PC-3 (cell line): ENCODE measurements around the gene STK38L. TPM values are rescaled to one million over a fixed set of nuclear protein-coding genes. Genes with fewer than 3 reads are reported as not detected.

Experiments used
- ATAC-seq: fragments of 200-7000 bp; cut with Tn5 transposase; 2 replicates; pipeline ENCODE4 v1.9.1; 2020; ENCODE audit warnings: mild to moderate bottlenecking, moderate library complexity
- BruUV-seq: library from RNA; stranded (reverse); fragments of 400-500 nt; replicated peaks from 2 replicates; lab custom pipeline; 2021; lab: Mats Ljungman, UMichigan
- CTCF ChIA-PET: fragments of 300-600 bp; sonication (Branson Sonifier 250); formaldehyde crosslinking; loops from one replicate; lab custom pipeline; 2022; ENCODE audit warnings: antibody characterized with exemption; lab: Charles Lee
- POLR2A ChIA-PET: fragments of 300-600 bp; sonication (Branson Sonifier 250); formaldehyde crosslinking; loops from one replicate; lab custom pipeline; 2022; ENCODE audit warnings: antibody characterized with exemption; ENCODE audit not compliant: unreplicated experiment; lab: Charles Lee
- DNase-seq: peaks from one replicate; pipeline ENCODE4 v3.0.0-alpha.2; 2015
- H2AFZ ChIP-seq: fragments of 300-600 bp; sonication (generic); 2 replicates; pipeline ENCODE4 v1.6.0; 2016; ENCODE audit warnings: antibody characterized with exemption, low read length
- H3F3A ChIP-seq: fragments of 300-600 bp; sonication (generic); one replicate; pipeline ENCODE4 v1.6.0; 2017; ENCODE audit warnings: antibody characterized with exemption, low read length, control low read depth, mild to moderate bottlenecking; ENCODE audit not compliant: unreplicated experiment
- H3K27ac ChIP-seq: fragments of 300-600 bp; sonication (generic); 2 replicates; pipeline ENCODE4 v1.5.1; 2016; ENCODE audit warnings: mild to moderate bottlenecking, low read length
- H3K27me3 ChIP-seq: fragments of 300-600 bp; sonication (generic); 2 replicates; pipeline ENCODE4 v1.6.1; 2016; ENCODE audit warnings: low read length, mixed read lengths
- H3K36me3 ChIP-seq: fragments of 300-600 bp; sonication (generic); 2 replicates; pipeline ENCODE4 v1.6.1; 2016; ENCODE audit warnings: low read depth, mixed run types, low read length, mixed read lengths
- H3K4me1 ChIP-seq: fragments of 300-600 bp; sonication (generic); 2 replicates; pipeline ENCODE4 v1.5.1; 2016; ENCODE audit warnings: low read length; ENCODE audit not compliant: insufficient read depth
- H3K4me2 ChIP-seq: fragments of 300-600 bp; sonication (generic); 2 replicates; pipeline ENCODE4 v1.6.0; 2016; ENCODE audit warnings: low read length
- H3K4me3 ChIP-seq: fragments of 300-600 bp; sonication (generic); 2 replicates; pipeline ENCODE4 v1.5.1; 2016; ENCODE audit warnings: mild to moderate bottlenecking, low read length, mixed read lengths
- H3K79me2 ChIP-seq: fragments of 300-600 bp; sonication (generic); 2 replicates; pipeline ENCODE4 v1.6.1; 2017; ENCODE audit warnings: low read length, mixed read lengths
- H3K9ac ChIP-seq: fragments of 300-600 bp; sonication (generic); 2 replicates; pipeline ENCODE4 v1.6.0; 2016; ENCODE audit warnings: mild to moderate bottlenecking, low read length
- H3K9me2 ChIP-seq: fragments of 300-600 bp; sonication (generic); replicated peaks from 2 replicates; pipeline ENCODE4 v1.6.1; 2016; ENCODE audit warnings: mixed run types, low read length, mixed read lengths
- H3K9me3 ChIP-seq: fragments of 300-600 bp; sonication (generic); 2 replicates; pipeline ENCODE4 v1.6.1; 2016; ENCODE audit warnings: low read length, mixed read lengths
- H4K20me1 ChIP-seq: fragments of 300-600 bp; sonication (generic); 2 replicates; pipeline ENCODE4 v1.6.1; 2016; ENCODE audit warnings: low read length, mixed read lengths
- EZH2 ChIP-seq: fragments of 300-600 bp; sonication (generic); IDR thresholded peaks from one replicate; pipeline ENCODE4 v1.6.1; 2017; ENCODE audit warnings: antibody characterized with exemption, mild to moderate bottlenecking, low read length; ENCODE audit not compliant: unreplicated experiment
- EZH2phosphoT487 ChIP-seq: fragments of 300-600 bp; sonication (generic); IDR thresholded peaks from 2 replicates; pipeline ENCODE4 v1.6.1; 2018; ENCODE audit warnings: mild to moderate bottlenecking, antibody characterized with exemption, low read length, borderline replicate concordance
- intact Hi-C: fragments of 100-400 bp; cut with micrococcal nuclease; formaldehyde crosslinking; loops from 2 replicates; pipeline ENCODE4 v1.9.0; 2023
- total RNA-seq: library from RNA; depleted of rRNA; stranded (reverse); fragments of >200 nt; gene quantifications from 2 replicates; pipeline ENCODE4 v1.2.3, GENCODE V29; 2014
- TF ChIP-seq, protein P1 (sequence below): fragments of 300-600 bp; sonication (generic); conservative IDR thresholded peaks from 2 replicates; pipeline ENCODE4 v1.5.1; 2017; ENCODE audit warnings: antibody characterized with exemption, low read depth, mild to moderate bottlenecking, low read length

The STK38L gene
- total RNA-seq, 1 experiment from 2014 or later: 32.3 TPM

DNA sequence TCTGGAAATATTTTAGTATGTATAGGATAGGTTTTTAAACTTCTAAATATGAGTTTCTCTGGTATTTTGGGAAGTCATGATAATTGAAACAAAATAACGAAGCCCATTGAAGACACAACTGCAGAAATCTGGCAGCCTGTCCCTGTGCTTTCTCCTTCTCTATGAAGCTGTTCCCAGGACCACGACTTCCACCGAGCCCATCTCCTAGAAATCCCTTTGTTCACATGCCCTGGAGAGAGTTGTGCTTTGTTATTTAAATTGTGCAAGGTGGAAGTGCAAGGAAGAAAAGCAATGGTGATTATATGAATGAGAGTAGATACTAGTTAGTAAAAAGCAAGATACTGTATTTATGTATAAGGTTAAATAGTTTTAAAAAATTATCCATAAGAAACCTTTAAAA lies 32.2 kb downstream of the STK38L start:
- intact Hi-C loops: no loop called here
- H3K36me3 ChIP-seq: no peaks in the 10 kb centered on the region
- H3K9me2 ChIP-seq: no peaks in the 10 kb centered on the region
- no peak overlapping the region for H3K4me2 ChIP-seq
- no peak overlapping the region for H3K4me3 ChIP-seq
- ATAC-seq: no peak
- no peak for TF ChIP-seq EZH2phosphoT487
- TF ChIP-seq EZH2: no peak
- TF ChIP-seq, protein P1, sequence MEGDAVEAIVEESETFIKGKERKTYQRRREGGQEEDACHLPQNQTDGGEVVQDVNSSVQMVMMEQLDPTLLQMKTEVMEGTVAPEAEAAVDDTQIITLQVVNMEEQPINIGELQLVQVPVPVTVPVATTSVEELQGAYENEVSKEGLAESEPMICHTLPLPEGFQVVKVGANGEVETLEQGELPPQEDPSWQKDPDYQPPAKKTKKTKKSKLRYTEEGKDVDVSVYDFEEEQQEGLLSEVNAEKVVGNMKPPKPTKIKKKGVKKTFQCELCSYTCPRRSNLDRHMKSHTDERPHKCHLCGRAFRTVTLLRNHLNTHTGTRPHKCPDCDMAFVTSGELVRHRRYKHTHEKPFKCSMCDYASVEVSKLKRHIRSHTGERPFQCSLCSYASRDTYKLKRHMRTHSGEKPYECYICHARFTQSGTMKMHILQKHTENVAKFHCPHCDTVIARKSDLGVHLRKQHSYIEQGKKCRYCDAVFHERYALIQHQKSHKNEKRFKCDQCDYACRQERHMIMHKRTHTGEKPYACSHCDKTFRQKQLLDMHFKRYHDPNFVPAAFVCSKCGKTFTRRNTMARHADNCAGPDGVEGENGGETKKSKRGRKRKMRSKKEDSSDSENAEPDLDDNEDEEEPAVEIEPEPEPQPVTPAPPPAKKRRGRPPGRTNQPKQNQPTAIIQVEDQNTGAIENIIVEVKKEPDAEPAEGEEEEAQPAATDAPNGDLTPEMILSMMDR: no peak
- H3K9me3 ChIP-seq: no peaks in the 10 kb centered on the region
- H3F3A ChIP-seq: no peaks in the 10 kb centered on the region
- CTCF ChIA-PET: no interaction called here
- peaks cover 15% of the 10 kb centered on the region for H3K4me1 ChIP-seq
- POLR2A ChIA-PET: no interaction called here
- no peak overlapping the region for H3K27ac ChIP-seq
- H4K20me1 ChIP-seq: no peaks in the 10 kb centered on the region
- no peak overlapping the region for H3K9ac ChIP-seq
- no TSS peak for BruUV-seq
- H2AFZ ChIP-seq: no peak overlapping the region
- peaks cover 4% of the 10 kb centered on the region; the same call in 1 of the 2 replicates for H3K79me2 ChIP-seq
- no peaks in the 10 kb centered on the region for H3K27me3 ChIP-seq
- no peak for DNase-seq

DNA sequence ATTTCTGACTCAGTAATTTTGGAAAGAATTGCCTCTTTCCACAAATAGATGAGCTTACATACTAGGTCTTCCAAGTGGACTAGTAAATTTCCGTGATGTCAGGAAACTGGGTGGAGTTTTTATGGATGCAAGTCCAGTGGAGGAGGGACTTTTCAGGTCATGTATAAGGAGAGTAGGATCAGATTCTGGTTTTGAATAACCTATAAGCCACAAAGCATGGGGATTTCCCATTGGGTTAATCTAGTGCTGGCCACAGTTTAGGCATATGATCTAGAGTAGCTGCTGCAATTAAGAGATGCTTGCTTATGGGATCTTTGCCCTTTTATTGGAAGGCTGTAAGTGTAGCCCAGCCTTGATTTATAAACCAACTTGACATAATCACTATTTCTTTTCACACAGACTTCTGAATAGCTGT lies 33.8 kb downstream of the STK38L start:
- H3K9ac ChIP-seq: no peak overlapping the region

DNA sequence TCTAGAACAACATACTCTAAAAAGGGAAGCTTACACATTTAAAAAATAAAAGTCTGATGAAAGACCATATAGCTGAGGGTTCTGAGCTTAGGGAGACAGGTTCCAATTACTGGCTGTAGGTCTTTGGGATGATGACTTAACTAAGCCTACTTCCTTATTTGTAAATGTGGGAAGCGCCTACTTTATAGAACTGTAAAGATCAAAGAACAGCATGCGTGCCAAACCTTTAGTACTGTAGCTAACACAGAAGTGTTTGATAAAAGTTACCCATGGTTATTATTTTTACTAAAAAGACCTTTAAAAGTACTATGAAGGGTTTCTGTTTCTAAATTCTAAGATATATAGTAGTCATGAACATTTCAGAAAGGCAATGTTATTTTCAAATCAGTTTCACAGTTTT lies 35.7 kb downstream of the STK38L start:
- Histone ChIP-seq H3K9me3 (no peaks in the 10 kb centered on the region), H3K4me1 (peaks cover 22% of the 10 kb centered on the region), H3K36me3 (no peaks in the 10 kb centered on the region), H3K4me2 (no peak overlapping the region), H3K9me2 (no peaks in the 10 kb centered on the region), H2AFZ (no peak overlapping the region), H3F3A (no peaks in the 10 kb centered on the region), H4K20me1 (no peaks in the 10 kb centered on the region), H3K79me2 (no peaks in the 10 kb centered on the region), H3K9ac (no peak overlapping the region), H3K27ac (no peak overlapping the region), H3K4me3 (no peak overlapping the region), H3K27me3 (no peaks in the 10 kb centered on the region)
- no peak for TF ChIP-seq EZH2phosphoT487
- TF ChIP-seq, protein P1: no peak
- no peak for TF ChIP-seq EZH2
- ChIA-PET CTCF (interaction anchor here (0.7 kb wide), 1 partner anchor 23 kb away, joined by 3 read pairs; no protein-coding TSS in a partner anchor), POLR2A (interaction anchor here (0.5 kb wide), 1 partner anchor 228 kb away, joined by 4 read pairs; no protein-coding TSS in a partner anchor)
- ATAC-seq: peak; percentile 42
- intact Hi-C loops: no loop called here
- no TSS peak for BruUV-seq
- DNase-seq: peak; percentile 18

More for the DNA sequence above, 33.8 kb downstream of the STK38L start:
- Histone ChIP-seq H2AFZ (no peak overlapping the region), H3K4me1 (peaks cover 15% of the 10 kb centered on the region), H3F3A (no peaks in the 10 kb centered on the region), H3K4me2 (0 out of 2 replicates have a peak overlapping the region, but pooled peaks have one; percentile 11), H3K36me3 (no peaks in the 10 kb centered on the region), H3K27me3 (no peaks in the 10 kb centered on the region), H3K27ac (peak overlapping the region; percentile 21; the same call in 1 of the 2 replicates), H4K20me1 (no peaks in the 10 kb centered on the region), H3K9me2 (no peaks in the 10 kb centered on the region), H3K79me2 (peaks cover 4% of the 10 kb centered on the region; the same call in 1 of the 2 replicates), H3K4me3 (no peak overlapping the region), H3K9me3 (no peaks in the 10 kb centered on the region)
- peak; percentile 74 for ATAC-seq
- CTCF ChIA-PET: interaction anchor here (0.6 kb wide), 1 partner anchor 8 kb away, joined by 3 read pairs; no protein-coding TSS in a partner anchor
- BruUV-seq: no TSS peak
- POLR2A ChIA-PET: no interaction called here
- TF ChIP-seq EZH2 (no peak), EZH2phosphoT487 (no peak)
- TF ChIP-seq, protein P1: no peak
- intact Hi-C loops: no loop called here
- peak; percentile 83 for DNase-seq
